Muscle of arm (tissue), 12 donors: ENCODE results near the gene ARL11. TPM values are rescaled to one million over a fixed set of nuclear protein-coding genes. Genes with fewer than 3 reads are reported as not detected.
"Not testable (repeated sequence)": the region's sequence is repeated elsewhere in the genome, so short reads cannot be mapped to it uniquely, and the experiment has no call there.

ENCODE experiments used
- DNase-seq: peaks from one replicate; pipeline ENCODE4 v3.0.0-alpha.2; 2013
- polyA plus RNA-seq, 12 donors: library from polyadenylated mRNA; unstranded; fragments of 120-200 nt; gene quantifications; one replicate each; pipeline ENCODE4 v1.2.1, GENCODE V29; 2013; ENCODE audit not compliant: insufficient read length in 12 of 12

ARL11 gene
- polyA plus RNA-seq, 12 donors = 0.18 to 0.76 (median 0.30) TPM; not detected in 2

- not testable (repeated sequence) for DNase-seq
Observed at GRCh38 chr13:49612042-49612441, 16.3 kb upstream of the ARL11 start.

DNA sequence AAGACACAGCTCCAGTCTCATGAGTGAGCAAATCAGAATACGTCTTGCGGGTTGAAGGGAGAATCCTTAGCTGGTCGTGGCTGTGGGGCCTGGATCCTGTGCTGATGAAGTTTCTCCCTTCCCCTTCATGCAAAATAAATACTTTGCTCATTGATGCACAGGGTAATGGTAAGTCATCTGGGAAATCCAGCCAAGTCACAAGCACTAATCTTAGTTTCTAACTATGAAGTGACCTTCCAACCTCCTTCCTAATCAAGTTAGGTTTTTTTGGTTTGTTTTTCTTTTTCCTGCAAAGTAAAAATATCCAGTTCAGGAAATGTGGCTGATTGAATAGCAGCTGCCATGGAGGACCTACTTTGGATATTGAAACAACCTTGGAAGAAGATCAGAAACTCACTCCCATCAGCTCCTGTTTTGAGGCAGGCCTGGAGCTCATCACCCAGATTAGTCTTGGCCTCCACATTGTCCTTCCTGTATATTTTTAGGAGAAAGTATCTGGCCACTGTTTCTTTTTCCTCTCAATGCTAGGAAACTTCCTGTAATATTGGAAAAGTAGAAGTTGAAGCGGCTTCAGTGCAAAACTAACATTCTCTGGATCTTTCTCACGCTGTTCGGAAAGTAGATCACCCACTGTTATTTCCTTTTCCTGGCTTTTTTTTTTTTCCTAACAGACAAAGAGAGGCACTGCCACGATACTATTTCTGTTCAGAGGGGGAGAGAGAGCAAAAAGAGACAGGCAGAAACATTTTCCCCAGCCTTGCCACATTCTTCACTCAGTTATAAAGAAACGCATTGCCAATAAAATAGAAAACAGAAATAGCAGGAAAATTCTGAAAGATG is 12.3 kb upstream of the ARL11 start:
- DNase-seq = peak; percentile 36

DNA sequence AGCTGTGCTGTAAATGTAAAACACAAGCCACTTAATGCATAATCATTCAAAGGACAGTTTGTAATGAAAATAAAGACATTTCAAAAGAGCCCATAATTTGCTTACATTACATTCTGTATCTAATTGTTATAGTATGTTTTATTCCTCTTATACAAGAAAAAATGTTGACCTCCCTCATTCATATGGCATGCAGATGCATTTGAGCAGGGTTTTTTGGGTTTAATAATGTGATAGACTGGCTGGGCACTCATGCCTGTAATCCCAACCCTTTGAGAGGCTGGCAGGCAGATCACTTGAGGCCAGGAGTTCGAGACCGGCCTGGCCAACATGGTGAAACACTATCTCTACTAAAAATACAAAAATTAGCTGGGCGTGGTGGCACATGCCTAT is 11.6 kb upstream of the ARL11 start:
- no peak for DNase-seq

- DNase-seq = no peak
Observed at GRCh38 chr13:49620170-49620621, 8.1 kb upstream of the ARL11 start.

- no peak for DNase-seq
Observed at GRCh38 chr13:49622174-49622946, 5.9 kb upstream of the ARL11 start.

GRCh38 chr13:49624229-49624628 is 4.1 kb upstream of the ARL11 start:
- no peak for DNase-seq

- no peak for DNase-seq
Observed at GRCh38 chr13:49625392-49626079, 2.8 kb upstream of the ARL11 start.

GRCh38 chr13:49629196-49629938 is 1.1 kb downstream of the ARL11 start:
- no peak for DNase-seq

GRCh38 chr13:49629947-49630346 is 1.6 kb downstream of the ARL11 start:
- DNase-seq = no peak

- DNase-seq = no peak
Observed at GRCh38 chr13:49630580-49630979, 2.3 kb downstream of the ARL11 start.

DNA sequence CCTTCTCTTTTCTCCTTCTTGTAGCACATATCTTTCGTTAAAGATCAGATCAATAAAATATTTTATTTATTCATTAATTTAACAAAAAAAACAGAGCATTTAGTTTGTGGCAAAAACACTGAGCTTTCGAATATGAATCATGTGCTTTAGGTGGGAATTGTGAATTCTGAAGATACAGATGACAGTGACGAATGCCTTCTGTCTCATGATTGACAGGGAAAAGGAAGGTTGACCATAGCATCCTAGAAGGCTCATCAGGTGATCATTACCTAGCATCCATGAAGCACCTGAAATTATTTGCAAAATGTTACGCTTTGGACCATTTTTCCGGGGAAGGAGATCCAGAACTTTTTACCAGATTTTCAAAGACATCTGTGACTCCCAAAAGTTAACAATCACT is 3.8 kb downstream of the ARL11 start:
- no peak for DNase-seq

GRCh38 chr13:49633710-49634109 is 5.4 kb downstream of the ARL11 start:
- DNase-seq = no peak

- DNase-seq = peak; percentile 49
Observed at GRCh38 chr13:49635599-49636433, 7.5 kb downstream of the ARL11 start.

DNA sequence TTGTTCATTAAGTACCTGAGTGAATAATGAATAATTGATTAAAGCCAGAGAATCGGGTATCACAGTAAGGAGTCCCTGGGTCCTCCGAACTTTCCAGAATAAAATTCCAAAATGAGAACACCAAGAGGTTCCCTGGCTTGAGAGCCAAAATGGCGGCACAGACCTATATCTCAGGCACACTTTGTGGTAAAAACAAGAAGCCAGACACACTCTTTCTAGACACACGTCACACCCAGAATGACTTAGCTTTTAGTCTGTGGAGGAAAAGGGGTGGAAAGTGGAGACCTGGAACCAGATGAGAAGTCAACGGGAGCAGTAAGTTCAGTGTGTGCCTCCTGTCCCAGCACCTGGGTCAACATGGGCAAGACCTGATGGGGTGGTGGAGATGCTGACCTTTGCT is 8.4 kb downstream of the ARL11 start:
- no peak for DNase-seq

DNA sequence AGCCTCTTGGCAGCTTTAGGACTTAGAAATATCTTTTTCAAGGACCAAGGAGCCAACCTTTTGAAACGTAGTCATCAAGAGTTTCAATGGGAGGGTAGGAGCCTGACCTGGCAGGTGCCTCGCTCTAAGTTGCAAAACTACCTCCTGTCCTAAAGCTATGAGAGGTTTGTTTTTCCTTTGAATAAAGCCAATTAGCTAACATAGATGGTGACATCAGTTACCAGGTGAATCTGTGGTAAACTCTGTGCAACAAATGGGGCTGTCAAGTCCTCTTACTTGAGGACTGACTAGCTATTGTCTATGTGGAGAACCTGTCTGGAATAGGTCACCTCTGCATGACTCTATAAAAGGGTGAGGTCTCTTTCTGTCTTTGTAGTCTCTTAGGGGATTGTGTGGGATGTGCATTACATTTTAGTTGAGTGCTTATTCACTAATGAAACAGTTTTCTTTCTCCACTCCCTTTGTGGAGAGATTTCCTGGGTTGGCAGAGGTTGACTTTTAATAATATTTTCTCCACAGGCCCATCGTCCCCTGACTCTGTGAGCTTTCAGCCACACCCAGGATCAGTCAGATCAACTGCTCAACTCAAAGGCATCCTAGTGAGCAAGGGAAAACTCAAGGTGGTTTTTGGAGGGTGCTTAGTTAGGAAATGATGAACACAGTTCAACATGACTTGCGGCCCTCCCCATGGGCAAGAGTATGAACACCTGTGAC is 9.9 kb downstream of the ARL11 start:
- DNase-seq = no peak

GRCh38 chr13:49638744-49639072 is 10.4 kb downstream of the ARL11 start:
- DNase-seq = no peak

- no peak for DNase-seq
Observed at GRCh38 chr13:49641801-49642291, 13.5 kb downstream of the ARL11 start.

- DNase-seq = no peak
Observed at GRCh38 chr13:49643035-49643646, 14.8 kb downstream of the ARL11 start.

- DNase-seq = no peak
Observed at GRCh38 chr13:49645451-49645850, 17.1 kb downstream of the ARL11 start.

DNA sequence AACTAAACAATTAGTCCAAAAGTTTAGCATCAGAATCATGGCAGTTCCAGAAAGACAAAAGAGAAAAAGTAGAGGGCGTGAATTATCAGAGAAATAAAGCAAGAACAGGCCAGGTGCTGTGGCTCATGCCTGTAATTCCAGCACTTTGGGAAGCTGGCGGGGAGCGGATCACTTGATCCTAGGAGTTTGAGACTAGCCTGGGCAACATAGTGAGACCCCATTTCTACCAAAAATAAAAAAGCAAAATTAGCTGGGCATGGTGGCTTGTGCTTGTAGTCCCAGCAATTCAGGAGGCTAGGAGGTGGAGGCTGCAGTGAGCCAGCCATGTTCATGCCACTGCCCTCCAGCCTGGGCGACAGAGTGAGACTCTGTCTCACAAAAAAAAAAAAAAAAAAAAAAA is 18.4 kb downstream of the ARL11 start:
- no peak for DNase-seq
